ENCODE results near the gene BANP.

BANP gene

DNA sequence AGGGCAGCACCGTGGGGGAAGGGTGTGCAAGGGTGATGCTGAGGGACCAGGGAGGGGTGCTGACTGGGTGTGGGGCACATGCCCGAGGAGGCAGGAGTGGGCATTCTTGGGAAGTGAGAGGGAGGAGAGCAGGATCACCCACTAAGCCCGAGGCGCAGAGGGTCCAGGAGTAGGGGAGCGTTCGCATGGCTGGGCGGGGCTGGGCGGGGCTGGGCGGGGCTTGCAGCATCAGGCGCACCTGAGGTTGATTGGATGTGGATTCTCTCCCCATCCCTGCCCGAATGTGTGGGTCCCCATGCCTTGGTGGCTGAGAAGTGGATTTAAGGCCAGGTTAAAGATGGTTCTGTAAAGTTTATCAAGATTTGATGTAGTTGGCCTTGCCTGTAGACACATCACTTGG lies 14.2 kb downstream of the BANP start:
- no peak overlapping the region for H3K4me3 ChIP-seq (ENCODE audit: control insufficient read depth, low read depth, low read length)

DNA sequence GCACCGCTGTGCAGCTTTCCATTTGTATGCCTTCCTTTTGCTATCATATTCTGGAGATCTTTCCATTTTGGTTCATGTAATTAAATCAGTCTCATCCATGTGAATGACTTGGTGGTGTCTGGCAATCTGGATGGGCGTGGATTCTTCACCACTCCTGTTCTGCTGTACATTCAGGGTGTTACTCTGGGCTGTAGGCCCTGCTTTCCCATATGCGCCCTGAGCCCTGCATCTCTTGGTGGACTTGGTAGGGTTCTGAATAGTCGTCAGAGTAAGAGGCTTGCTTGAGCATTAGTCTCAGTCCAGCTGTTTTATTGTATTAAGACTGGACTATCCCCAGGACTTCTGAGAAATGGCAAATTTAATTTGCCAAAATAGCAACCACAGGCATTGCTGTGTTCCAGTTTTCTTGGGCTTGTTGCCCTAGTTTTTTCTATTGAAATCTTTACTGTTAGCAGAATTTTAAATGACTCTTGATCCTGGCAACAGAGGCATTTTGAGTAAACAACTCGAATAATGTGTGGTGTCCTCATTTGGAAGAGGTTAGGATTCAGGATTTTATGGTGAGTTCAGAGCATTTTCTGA lies 14.9 kb downstream of the BANP start:
- TF ChIP-seq, protein P1, sequence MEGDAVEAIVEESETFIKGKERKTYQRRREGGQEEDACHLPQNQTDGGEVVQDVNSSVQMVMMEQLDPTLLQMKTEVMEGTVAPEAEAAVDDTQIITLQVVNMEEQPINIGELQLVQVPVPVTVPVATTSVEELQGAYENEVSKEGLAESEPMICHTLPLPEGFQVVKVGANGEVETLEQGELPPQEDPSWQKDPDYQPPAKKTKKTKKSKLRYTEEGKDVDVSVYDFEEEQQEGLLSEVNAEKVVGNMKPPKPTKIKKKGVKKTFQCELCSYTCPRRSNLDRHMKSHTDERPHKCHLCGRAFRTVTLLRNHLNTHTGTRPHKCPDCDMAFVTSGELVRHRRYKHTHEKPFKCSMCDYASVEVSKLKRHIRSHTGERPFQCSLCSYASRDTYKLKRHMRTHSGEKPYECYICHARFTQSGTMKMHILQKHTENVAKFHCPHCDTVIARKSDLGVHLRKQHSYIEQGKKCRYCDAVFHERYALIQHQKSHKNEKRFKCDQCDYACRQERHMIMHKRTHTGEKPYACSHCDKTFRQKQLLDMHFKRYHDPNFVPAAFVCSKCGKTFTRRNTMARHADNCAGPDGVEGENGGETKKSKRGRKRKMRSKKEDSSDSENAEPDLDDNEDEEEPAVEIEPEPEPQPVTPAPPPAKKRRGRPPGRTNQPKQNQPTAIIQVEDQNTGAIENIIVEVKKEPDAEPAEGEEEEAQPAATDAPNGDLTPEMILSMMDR (IDR thresholded peaks at IDR 0.05; ENCODE audit: control insufficient read depth, insufficient read depth, low read depth, low read length, missing control alignments), result no peak
- H3K4me3 ChIP-seq (ENCODE audit: control insufficient read depth, low read depth, low read length), result no peak overlapping the region
- DNase-seq (ENCODE audit: low read depth), result no peak

More for the DNA sequence above, 14.2 kb downstream of the BANP start:
- TF ChIP-seq, protein P1 (IDR thresholded peaks at IDR 0.05; ENCODE audit: control insufficient read depth, insufficient read depth, low read depth, low read length, missing control alignments), result no peak
- no peak for DNase-seq (ENCODE audit: low read depth)

DNA sequence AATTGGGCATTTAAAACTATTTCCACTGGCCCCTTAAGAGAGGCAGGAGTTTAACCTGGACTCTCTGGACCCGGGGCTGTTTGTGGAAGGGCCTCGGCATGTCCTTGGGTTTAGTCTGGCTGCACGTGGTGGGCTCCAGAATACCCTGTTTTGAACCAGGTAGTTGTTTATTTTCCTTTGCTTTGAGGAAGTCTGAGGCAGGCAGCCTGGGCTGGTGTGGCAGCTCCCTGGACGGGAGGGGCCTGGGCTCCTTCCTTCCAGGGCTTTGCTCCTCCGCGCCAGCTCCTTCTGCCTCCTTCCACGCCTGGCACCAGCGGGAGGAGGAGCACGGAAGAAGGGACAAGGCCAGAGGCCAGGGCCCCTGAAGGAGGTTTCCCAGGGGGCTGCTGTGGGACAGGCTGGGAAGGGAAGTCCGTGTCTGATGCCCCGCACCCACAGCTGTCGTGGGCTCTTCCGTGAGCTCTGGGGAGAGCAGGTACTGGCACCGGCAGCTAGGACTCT lies 15.5 kb downstream of the BANP start:
- DNase-seq (ENCODE audit: low read depth), result no peak
- H3K4me3 ChIP-seq (ENCODE audit: control insufficient read depth, low read depth, low read length), result no peak overlapping the region; the same call in 1 of the 2 replicates
- TF ChIP-seq, protein P1 (IDR thresholded peaks at IDR 0.05; ENCODE audit: control insufficient read depth, insufficient read depth, low read depth, low read length, missing control alignments), result no peak

DNA sequence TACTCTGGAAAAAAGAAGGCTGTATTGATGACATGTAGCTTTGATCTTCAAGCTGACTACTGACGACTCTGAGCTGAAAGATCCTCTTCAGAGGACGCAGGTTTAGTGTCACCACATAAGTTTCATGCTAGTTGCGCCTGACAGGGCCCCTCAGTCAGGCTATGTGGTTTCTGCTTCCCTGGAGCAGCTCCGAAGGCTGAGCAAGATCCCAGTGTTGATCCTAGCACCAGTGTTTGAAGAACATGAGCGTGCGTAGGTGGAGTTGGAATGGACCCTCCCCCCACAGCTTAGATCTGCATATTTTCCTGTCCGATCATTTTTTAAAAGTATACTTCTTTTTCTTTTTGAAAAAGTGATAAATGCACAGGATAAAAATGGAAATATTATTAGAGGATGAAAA lies 17.3 kb downstream of the BANP start:
- TF ChIP-seq, protein P1 (IDR thresholded peaks at IDR 0.05; ENCODE audit: control insufficient read depth, insufficient read depth, low read depth, low read length, missing control alignments), result no peak
- no peak overlapping the region for H3K4me3 ChIP-seq (ENCODE audit: control insufficient read depth, low read depth, low read length)
- no peak for DNase-seq (ENCODE audit: low read depth)

DNA sequence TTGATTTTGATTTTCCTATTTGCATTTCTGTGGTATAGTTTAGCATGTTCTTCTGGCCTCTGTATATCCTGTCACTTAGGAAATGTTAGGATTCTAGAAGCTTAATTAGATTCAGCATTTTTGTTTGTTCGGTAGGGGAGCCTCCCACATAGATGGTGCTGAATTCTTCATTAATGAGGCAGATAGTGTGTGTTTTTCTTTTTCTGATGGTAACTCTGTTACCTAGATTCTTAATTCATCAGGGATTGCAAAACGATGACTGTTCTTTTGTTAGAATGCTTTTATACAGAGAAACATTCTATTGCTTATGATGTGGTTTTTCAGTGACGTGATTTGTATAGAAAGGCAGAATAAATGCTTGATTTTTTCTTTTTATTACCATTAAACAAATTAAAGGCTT lies 19.0 kb downstream of the BANP start:
- TF ChIP-seq, protein P1 (IDR thresholded peaks at IDR 0.05; ENCODE audit: control insufficient read depth, insufficient read depth, low read depth, low read length, missing control alignments), result no peak
- no peak overlapping the region for H3K4me3 ChIP-seq (ENCODE audit: control insufficient read depth, low read depth, low read length)
- no peak for DNase-seq (ENCODE audit: low read depth)

DNA sequence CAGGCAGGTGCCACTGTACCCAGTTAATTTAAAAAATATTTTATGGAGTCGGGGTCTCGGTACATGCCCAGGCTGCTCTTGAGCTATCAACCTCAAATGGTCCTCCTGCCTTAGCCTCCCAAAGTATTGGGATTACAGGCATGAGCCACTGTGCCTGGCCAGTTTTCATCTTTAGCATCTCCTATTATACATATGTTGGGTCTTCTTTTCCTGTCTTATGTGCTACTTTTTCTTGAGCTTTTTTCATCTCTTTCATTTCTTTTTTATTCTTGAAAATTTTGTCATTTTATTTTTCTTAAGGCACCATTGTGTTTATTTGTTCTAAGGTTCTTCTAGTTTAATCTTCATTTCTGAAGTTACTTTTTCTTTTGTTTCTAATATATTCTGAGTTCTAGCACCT lies 20.7 kb downstream of the BANP start:
- TF ChIP-seq, protein P1 (IDR thresholded peaks at IDR 0.05; ENCODE audit: control insufficient read depth, insufficient read depth, low read depth, low read length, missing control alignments), result no peak
- no peak overlapping the region for H3K4me3 ChIP-seq (ENCODE audit: control insufficient read depth, low read depth, low read length)
- DNase-seq (ENCODE audit: low read depth), result no peak
